H1 (cell line): ENCODE measurements around the gene CWC15. TPM values are rescaled to one million over a fixed set of nuclear protein-coding genes. Genes with fewer than 3 reads are reported as not detected.

Experiments used
- CTCF ChIA-PET: fragments of 300-600 bp; sonication (Branson Sonifier 250); formaldehyde crosslinking; loops from one replicate; lab custom pipeline; 2021; ENCODE audit not compliant: partially characterized antibody; lab: Charles Lee
- POLR2A ChIA-PET: fragments of 300-600 bp; sonication (Branson Sonifier 250); formaldehyde crosslinking; loops from one replicate; lab custom pipeline; 2021; ENCODE audit warnings: inconsistent platforms; ENCODE audit not compliant: partially characterized antibody; lab: Charles Lee
- DNase-seq, 2 experiments: peaks; one replicate each; pipeline versions ENCODE4 v3.0.0 to v3.0.0-alpha.2; 2010 to 2022; ENCODE audit warnings: low spot score in 2 of 2, low read depth in 1 of 2, mixed read lengths in 1 of 2
- FAIRE-seq: peaks from 2 replicates; lab custom pipeline; 2011; peaks lifted over from hg19 to GRCh38; lab: Jason Lieb, UNC
- H2AFZ ChIP-seq: 2 replicates; pipeline ENCODE4 v1.8.1; 2012; ENCODE audit warnings: low read length, inconsistent platforms
- H2AK5ac ChIP-seq: 2 replicates; pipeline ENCODE4 v1.6.1; 2013; ENCODE audit warnings: low read depth, low read length
- H2BK120ac ChIP-seq: replicated peaks from 2 replicates; pipeline ENCODE3; 2013; ENCODE audit warnings: low read depth, low read length, inconsistent platforms
- H2BK12ac ChIP-seq: 2 replicates; pipeline ENCODE4 v1.6.1; 2013; ENCODE audit warnings: low read depth, low read length
- H2BK15ac ChIP-seq: 2 replicates; pipeline ENCODE4 v1.6.1; 2013; ENCODE audit warnings: low read length
- H2BK20ac ChIP-seq: 2 replicates; pipeline ENCODE4 v1.6.1; 2013; ENCODE audit warnings: low read length
- H2BK5ac ChIP-seq: 2 replicates; pipeline ENCODE4 v1.6.1; 2013; ENCODE audit warnings: low read depth, low read length
- H3K14ac ChIP-seq: 2 replicates; pipeline ENCODE4 v1.6.1; 2013; ENCODE audit warnings: inconsistent platforms; ENCODE audit not compliant: insufficient read length
- H3K18ac ChIP-seq: 2 replicates; pipeline ENCODE4 v1.6.1; 2013; ENCODE audit warnings: low read length; ENCODE audit errors: extremely low read depth
- H3K23ac ChIP-seq: 2 replicates; pipeline ENCODE4 v1.6.1; 2013; ENCODE audit warnings: inconsistent platforms; ENCODE audit not compliant: insufficient read length
- H3K23me2 ChIP-seq: 2 replicates; pipeline ENCODE4 v1.6.1; 2013; ENCODE audit warnings: low read depth, low read length
- H3K27ac ChIP-seq: 2 replicates; pipeline ENCODE4 v1.6.1; 2011; ENCODE audit warnings: low read depth, low read length, inconsistent platforms
- H3K27me3 ChIP-seq, 4 experiments: replicated peaks in 1 of 4; 1 replicate in 1 of 4; 2 replicates in 3 of 4; pipeline versions ENCODE4 v1.6.1 to v1.8.1; 2011 to 2013; ENCODE audit warnings: low read length in 3 of 4, mild to moderate bottlenecking in 3 of 4, inconsistent platforms in 2 of 4, mixed read lengths in 2 of 4, moderate library complexity in 1 of 4; ENCODE audit not compliant: control insufficient read depth in 3 of 4, insufficient read depth in 3 of 4; ENCODE audit errors: extremely low read depth in 1 of 4
- H3K36me3 ChIP-seq, 4 experiments: 2 replicates each; pipeline versions ENCODE4 v1.6.1 to v1.8.1; 2011 to 2013; ENCODE audit warnings: mild to moderate bottlenecking in 4 of 4, low read length in 3 of 4, moderate library complexity in 2 of 4, control low read depth in 1 of 4, inconsistent platforms in 1 of 4; ENCODE audit not compliant: insufficient read depth in 4 of 4, control insufficient read depth in 2 of 4
- H3K4ac ChIP-seq: replicated peaks from 2 replicates; pipeline ENCODE3; 2013; ENCODE audit warnings: low read length, low read depth, mixed read lengths, inconsistent platforms; ENCODE audit not compliant: insufficient read length
- H3K4me1 ChIP-seq, 4 experiments: replicated peaks in 1 of 4; 1 replicate in 1 of 4; 2 replicates in 3 of 4; pipeline versions ENCODE4 v1.6.1 to v1.8.1; 2011 to 2013; ENCODE audit warnings: low read length in 3 of 4, inconsistent platforms in 2 of 4, mixed read lengths in 1 of 4; ENCODE audit not compliant: insufficient read depth in 4 of 4, control insufficient read depth in 3 of 4
- H3K4me2 ChIP-seq, 2 experiments: 2 replicates each; pipeline versions ENCODE4 v1.6.1 to v1.8.1; 2011 to 2013; ENCODE audit warnings: low read depth in 2 of 2, low read length in 2 of 2, control low read depth in 1 of 2, inconsistent platforms in 1 of 2, mild to moderate bottlenecking in 1 of 2; ENCODE audit not compliant: insufficient read depth in 1 of 2
- H3K4me3 ChIP-seq, 4 experiments: fragments of 200-600, 300-600 bp in 1 of 4; sonication (generic), shearing (Covaris generic), sonication (Bioruptor Twin) in 1 of 4; 2 replicates each; pipeline versions ENCODE4 v1.5.1 to v1.8.1; 2011 to 2016; ENCODE audit warnings: low read length in 4 of 4, low read depth in 3 of 4, control low read depth in 2 of 4, inconsistent platforms in 2 of 4, mild to moderate bottlenecking in 2 of 4, mixed read lengths in 1 of 4, moderate library complexity in 1 of 4; ENCODE audit not compliant: insufficient read depth in 2 of 4; ENCODE audit errors: extremely low read depth in 1 of 4
- H3K56ac ChIP-seq: replicated peaks from 2 replicates; pipeline ENCODE3; 2013; ENCODE audit warnings: low read depth, mild to moderate bottlenecking, mixed read lengths, low read length, inconsistent platforms; ENCODE audit not compliant: insufficient read length
- H3K79me1 ChIP-seq: 2 replicates; pipeline ENCODE4 v1.6.1; 2013; ENCODE audit warnings: low read depth, low read length, control low read depth
- H3K79me2 ChIP-seq, 2 experiments: 2 replicates each; pipeline versions ENCODE4 v1.6.1 to v1.8.1; 2012 to 2013; ENCODE audit warnings: low read length in 2 of 2, mild to moderate bottlenecking in 2 of 2, inconsistent platforms in 1 of 2; ENCODE audit not compliant: insufficient read depth in 2 of 2, control insufficient read depth in 1 of 2
- H3K9ac ChIP-seq, 4 experiments: replicated peaks in 1 of 4; 1 replicate in 1 of 4; 2 replicates in 3 of 4; pipeline versions ENCODE4 v1.6.1 to v1.8.1; 2011 to 2013; ENCODE audit warnings: low read depth in 3 of 4, low read length in 3 of 4, control low read depth in 2 of 4, mild to moderate bottlenecking in 2 of 4, moderate library complexity in 2 of 4, inconsistent platforms in 1 of 4; ENCODE audit errors: extremely low read depth in 1 of 4
- H3K9me3 ChIP-seq, 2 experiments: 2 replicates each; pipeline versions ENCODE4 v1.6.1 to v1.8.1; 2012 to 2013; ENCODE audit warnings: mild to moderate bottlenecking in 2 of 2, moderate library complexity in 2 of 2, control low read depth in 1 of 2, inconsistent platforms in 1 of 2, low read depth in 1 of 2, low read length in 1 of 2, mixed read lengths in 1 of 2; ENCODE audit not compliant: insufficient read depth in 2 of 2
- H4K20me1 ChIP-seq, 2 experiments: replicated peaks in 1 of 2; 2 replicates each; pipeline versions ENCODE3 to v1.8.1; 2011 to 2013; ENCODE audit warnings: inconsistent platforms in 2 of 2, low read length in 2 of 2, mild to moderate bottlenecking in 1 of 2; ENCODE audit not compliant: insufficient read depth in 2 of 2, control insufficient read depth in 1 of 2
- H4K5ac ChIP-seq: 2 replicates; pipeline ENCODE4 v1.6.1; 2013; ENCODE audit warnings: low read length, low read depth, mixed read lengths, inconsistent platforms; ENCODE audit not compliant: insufficient read length
- H4K8ac ChIP-seq: 2 replicates; pipeline ENCODE4 v1.8.0; 2013; ENCODE audit warnings: mild to moderate bottlenecking, moderate library complexity, low read length, inconsistent platforms; ENCODE audit not compliant: insufficient read depth; ENCODE audit errors: extremely low read depth
- H4K91ac ChIP-seq: replicated peaks from 2 replicates; pipeline ENCODE3; 2013; ENCODE audit warnings: low read length, mixed read lengths, inconsistent platforms; ENCODE audit not compliant: insufficient read length
- ASH2L ChIP-seq: fragments of 200-600, 300-600 bp; sonication (generic); IDR thresholded peaks from one replicate; pipeline ENCODE4 v1.7.1; 2017; ENCODE audit warnings: low read length
- BRCA1 ChIP-seq: IDR thresholded peaks from 2 replicates; pipeline ENCODE4 v1.6.1; 2012; ENCODE audit warnings: low read depth, low read length, improper control_type of control experiment
- RBBP5 ChIP-seq: IDR thresholded peaks from 2 replicates; pipeline ENCODE4 v1.7.1; 2012; ENCODE audit warnings: low read depth, mild to moderate bottlenecking, inconsistent platforms, low read length, moderate library complexity, borderline replicate concordance
- RNF2 ChIP-seq: fragments of 200-900, 300-1000 bp; sonication (generic); IDR thresholded peaks from 2 replicates; pipeline ENCODE4 v1.7.1; 2016; ENCODE audit warnings: borderline replicate concordance, low read depth, mild to moderate bottlenecking, antibody characterized with exemption, low read length; ENCODE audit not compliant: poor library complexity, severe bottlenecking; ENCODE audit errors: missing control alignments
- TBP ChIP-seq: IDR thresholded peaks from 2 replicates; pipeline ENCODE4 v1.6.1; 2011; ENCODE audit warnings: low read depth, low read length, improper control_type of control experiment
- polyA plus RNA-seq, 7 experiments: library from polyadenylated mRNA; depleted of rRNA in 3 of 7; stranded (reverse) in 5 of 7; unstranded in 2 of 7; fragments of >200 nt in 5 of 7; fragments of 200-250 nt in 2 of 7; gene quantifications; 1 replicate in 5 of 7; 2 replicates in 1 of 7; 4 replicates in 1 of 7; pipeline versions ENCODE4 v1.2.1 to v1.2.3, GENCODE V29; 2011 to 2013; ENCODE audit warnings: missing spikeins in 2 of 7, mixed read lengths in 2 of 7
- total RNA-seq: library from RNA; stranded (reverse); fragmentation: NEBNext Ultra II Directional; extraction: Animal tissue kit (Norgen Biotek cat#: 25700); gene quantifications from 2 replicates; pipeline ENCODE4 v1.2.1, GENCODE V29; 2021

CWC15 gene
- total and polyA plus RNA-seq, 2 of the 8 experiments (the other 6 are each of a cell fraction or from before 2014, with no cell fraction given): 15.7 to 59.4 TPM

DNA sequence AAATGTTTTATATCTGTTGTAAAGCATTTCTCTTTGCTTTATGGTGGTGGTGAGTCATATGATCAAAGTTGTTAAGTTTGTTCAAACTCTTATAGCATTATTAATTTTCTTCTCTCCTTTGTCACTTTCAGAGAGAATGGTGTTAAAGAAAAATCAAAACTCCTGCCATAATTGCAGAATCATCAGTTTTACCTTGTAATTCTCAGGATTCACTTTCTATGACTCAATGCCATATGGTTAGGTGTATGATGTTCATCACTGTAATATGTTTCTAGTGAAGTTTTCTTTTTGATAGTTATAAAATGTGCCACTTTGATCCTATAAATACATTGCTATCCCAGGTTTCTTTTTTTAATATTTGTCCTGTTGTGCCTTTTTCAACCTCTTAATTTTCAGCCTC lies 38.0 kb upstream of the CWC15 start:
- DNase-seq: no peak
- Histone ChIP-seq H2BK20ac (no peak overlapping the region), H2BK12ac (no peak overlapping the region), H3K79me2 (no peaks in the 10 kb centered on the region), H4K8ac (no peak overlapping the region), H3K9me3 (no peaks in the 10 kb centered on the region), H3K23ac (no peak overlapping the region), H4K91ac (no peak overlapping the region), H3K27ac (no peak overlapping the region), H3K14ac (no peak overlapping the region), H3K4ac (no peak overlapping the region), H2AFZ (no peak overlapping the region), H3K27me3 (no peaks in the 10 kb centered on the region), H2BK5ac (no peak overlapping the region)
- no peak for TF ChIP-seq TBP
- no peak for TF ChIP-seq BRCA1
- TF ChIP-seq RBBP5: no peak
- no peak for TF ChIP-seq ASH2L
- no peak for TF ChIP-seq RNF2
- TF ChIP-seq, all 59 proteins: peak for 0
- Histone ChIP-seq H3K79me1 (no peaks in the 10 kb centered on the region), H3K4me3 (no peak overlapping the region), H2AK5ac (no peak overlapping the region), H2BK15ac (no peak overlapping the region), H3K4me1 (no peaks in the 10 kb centered on the region), H2BK120ac (no peak overlapping the region), H4K5ac (no peak overlapping the region), H3K36me3 (no peaks in the 10 kb centered on the region), H3K9ac (no peak overlapping the region), H3K4me2 (no peak overlapping the region), H3K23me2 (no peaks in the 10 kb centered on the region), H3K56ac (no peak overlapping the region), H4K20me1 (no peaks in the 10 kb centered on the region), H3K18ac (no peak overlapping the region)
- CTCF ChIA-PET: no interaction called here
- POLR2A ChIA-PET: no interaction called here
- FAIRE-seq: no peak
